Measurements from ENCODE around the gene TADA1. TPM values are rescaled to one million over a fixed set of nuclear protein-coding genes. Genes with fewer than 3 reads are reported as not detected.
"Not testable (repeated sequence)": the region's sequence is repeated elsewhere in the genome, so short reads cannot be mapped to it uniquely, and the experiment has no call there.

The TADA1 gene
- total RNA-seq, 1 donor from 2014 or later: 51.3 TPM

- peak; percentile 20 for DNase-seq
Observed at GRCh38 chr1:166843769-166844596, 32.1 kb downstream of the TADA1 start.

GRCh38 chr1:166843322-166843721, 32.7 kb downstream of the TADA1 start:
- no peak for DNase-seq

GRCh38 chr1:166840309-166841274, 35.5 kb downstream of the TADA1 start:
- peak; percentile 25 for DNase-seq

- peak; percentile 24 for DNase-seq
Observed at GRCh38 chr1:166839600-166840308, 36.3 kb downstream of the TADA1 start.

- DNase-seq: peak; percentile 88
Observed at GRCh38 chr1:166838766-166839599, 37.1 kb downstream of the TADA1 start, which contains the start of gene POGK. POGK (plus strand) TSS chr1:166839475; CDS start chr1:166840957, 1,482 bp downstream.

- DNase-seq: no peak
Observed at GRCh38 chr1:166836733-166837132, 39.3 kb downstream of the TADA1 start.

- DNase-seq: not testable (repeated sequence)
Observed at GRCh38 chr1:166829762-166830161, 46.3 kb downstream of the TADA1 start.

- DNase-seq: no peak
Observed at GRCh38 chr1:166827426-166827825, 48.6 kb downstream of the TADA1 start.

GRCh38 chr1:166822385-166822784, 53.7 kb downstream of the TADA1 start:
- no peak for DNase-seq

- no peak for DNase-seq
Observed at GRCh38 chr1:166819974-166820373, 56.1 kb downstream of the TADA1 start.

- no peak for DNase-seq
Observed at GRCh38 chr1:166814611-166815010, 61.5 kb downstream of the TADA1 start.

GRCh38 chr1:166813508-166814223, 62.4 kb downstream of the TADA1 start:
- DNase-seq: no peak

GRCh38 chr1:166811691-166812090, 64.4 kb downstream of the TADA1 start:
- no peak for DNase-seq

GRCh38 chr1:166808952-166809351, 67.1 kb downstream of the TADA1 start:
- DNase-seq: no peak

Other genes starting within 250 kb of the TADA1 start
- 63.2 TPM for gene POGK, start 36.8 kb downstream of the TADA1 start, total RNA-seq
- 14.2 TPM for gene ILDR2, start 99.3 kb upstream of the TADA1 start, total RNA-seq
- gene MAEL, start 113.0 kb upstream of the TADA1 start, total RNA-seq: 1.4 TPM
- gene GPA33, start 214.1 kb upstream of the TADA1 start, total RNA-seq: not detected
- gene STYXL2, start 217.8 kb upstream of the TADA1 start, total RNA-seq: 0.16 TPM